Immature natural killer cell (primary cell): ENCODE measurements around the gene PRKN. TPM values are rescaled to one million over a fixed set of nuclear protein-coding genes. Genes with fewer than 3 reads are reported as not detected.

Experiments used
- DNase-seq, 3 donors: peaks; one replicate each; pipeline ENCODE4 v3.0.0; 2022; ENCODE audit warnings: mixed read lengths in 1 of 3
- H3K27ac Mint-ChIP-seq, 6 donors: one replicate each; pipeline ENCODE4 v1.8.0; 2020; ENCODE audit warnings: mixed read lengths in 6 of 6, mild to moderate bottlenecking in 5 of 6, inconsistent platforms in 4 of 6, moderate library complexity in 3 of 6
- H3K27me3 Mint-ChIP-seq, 3 donors: one replicate each; pipeline ENCODE4 v1.8.0; 2020 to 2021; ENCODE audit warnings: low read depth in 3 of 3, mild to moderate bottlenecking in 3 of 3, mixed read lengths in 3 of 3, moderate library complexity in 3 of 3, inconsistent platforms in 1 of 3
- H3K36me3 Mint-ChIP-seq, 3 donors: one replicate each; pipeline ENCODE4 v1.8.0; 2020; ENCODE audit warnings: mixed read lengths in 3 of 3, inconsistent platforms in 2 of 3, mild to moderate bottlenecking in 2 of 3
- H3K4me1 Mint-ChIP-seq, 2 donors: one replicate each; pipeline ENCODE4 v1.8.0; 2020; ENCODE audit warnings: inconsistent platforms in 2 of 2, mild to moderate bottlenecking in 2 of 2, mixed read lengths in 2 of 2, moderate library complexity in 1 of 2
- H3K4me3 Mint-ChIP-seq, 5 donors: one replicate each; pipeline ENCODE4 v1.8.0; 2020; ENCODE audit warnings: mild to moderate bottlenecking in 5 of 5, mixed read lengths in 5 of 5, inconsistent platforms in 3 of 5, moderate library complexity in 3 of 5
- H3K9me3 Mint-ChIP-seq, 6 donors: one replicate each; pipeline ENCODE4 v1.8.0; 2020; ENCODE audit warnings: mild to moderate bottlenecking in 6 of 6, mixed read lengths in 6 of 6, inconsistent platforms in 4 of 6, moderate library complexity in 3 of 6
- polyA plus RNA-seq, 3 donors: library from polyadenylated mRNA; unstranded; fragments of 300-500 nt; fragmentation: Illumina TruSeq; gene quantifications; one replicate each; pipeline ENCODE4 v1.2.3, GENCODE V29; 2021

The PRKN gene
- polyA plus RNA-seq, 3 donors from 2014 or later = 0.37 to 6.4 (median 2.8) TPM

GRCh38 chr6:162088091-162088490, 639.5 kb downstream of the PRKN start:
- H3K4me3 Mint-ChIP-seq = no peak overlapping the region
- peaks cover 0 to 14% (median 5%) of the 10 kb centered on the region in 6 donors for H3K9me3 Mint-ChIP-seq
- H3K4me1 Mint-ChIP-seq = no peaks in the 10 kb centered on the region
- H3K27ac Mint-ChIP-seq = no peak overlapping the region
- no peak for DNase-seq
- H3K27me3 Mint-ChIP-seq = no peaks in the 10 kb centered on the region
- no peaks in the 10 kb centered on the region for H3K36me3 Mint-ChIP-seq

- no peaks in the 10 kb centered on the region for H3K36me3 Mint-ChIP-seq
- H3K9me3 Mint-ChIP-seq = peaks cover 0 to 23% (median 3%) of the 10 kb centered on the region in 6 donors
- no peak for DNase-seq
- H3K27ac Mint-ChIP-seq = no peak overlapping the region
- no peaks in the 10 kb centered on the region for H3K27me3 Mint-ChIP-seq
- no peak overlapping the region for H3K4me3 Mint-ChIP-seq
- H3K4me1 Mint-ChIP-seq = no peaks in the 10 kb centered on the region
Measured at GRCh38 chr6:162085561-162085960, 642.0 kb downstream of the PRKN start.

GRCh38 chr6:162082520-162082919, 645.0 kb downstream of the PRKN start:
- no peak overlapping the region for H3K27ac Mint-ChIP-seq

GRCh38 chr6:162078667-162079066, 648.9 kb downstream of the PRKN start:
- H3K4me3 Mint-ChIP-seq = no peak overlapping the region
- peaks cover 0 to 41% (median 10%) of the 10 kb centered on the region in 6 donors for H3K9me3 Mint-ChIP-seq
- no peak for DNase-seq
- no peaks in the 10 kb centered on the region for H3K27me3 Mint-ChIP-seq
- H3K4me1 Mint-ChIP-seq = no peaks in the 10 kb centered on the region
- H3K36me3 Mint-ChIP-seq = no peaks in the 10 kb centered on the region
- no peak overlapping the region for H3K27ac Mint-ChIP-seq

More at GRCh38 chr6:162082520-162082919, 645.0 kb downstream of the PRKN start:
- Mint-ChIP-seq H3K27me3 (no peaks in the 10 kb centered on the region), H3K4me1 (no peaks in the 10 kb centered on the region), H3K4me3 (no peak overlapping the region), H3K9me3 (peaks cover 0 to 27% (median 9%) of the 10 kb centered on the region in 6 donors), H3K36me3 (no peaks in the 10 kb centered on the region)
- no peak for DNase-seq

GRCh38 chr6:162078126-162078525, 649.4 kb downstream of the PRKN start:
- DNase-seq = no peak
- peaks cover 0 to 41% (median 10%) of the 10 kb centered on the region in 6 donors for H3K9me3 Mint-ChIP-seq
- H3K27me3 Mint-ChIP-seq = no peaks in the 10 kb centered on the region
- no peak overlapping the region for H3K4me3 Mint-ChIP-seq
- no peaks in the 10 kb centered on the region for H3K36me3 Mint-ChIP-seq
- no peaks in the 10 kb centered on the region for H3K4me1 Mint-ChIP-seq
- H3K27ac Mint-ChIP-seq = no peak overlapping the region

GRCh38 chr6:162076816-162077215, 650.8 kb downstream of the PRKN start:
- no peak for DNase-seq

GRCh38 chr6:162074641-162075275, 652.8 kb downstream of the PRKN start:
- H3K27me3 Mint-ChIP-seq = peaks cover 0 to 3% (median 0%) of the 10 kb centered on the region in 3 donors
- DNase-seq = no peak
- no peaks in the 10 kb centered on the region for H3K4me1 Mint-ChIP-seq
- H3K4me3 Mint-ChIP-seq = no peak overlapping the region
- no peak overlapping the region for H3K27ac Mint-ChIP-seq
- peaks cover 3 to 51% (median 13%) of the 10 kb centered on the region in 6 donors for H3K9me3 Mint-ChIP-seq
- H3K36me3 Mint-ChIP-seq = peaks cover 0 to 3% (median 0%) of the 10 kb centered on the region in 3 donors

More at GRCh38 chr6:162076816-162077215, 650.8 kb downstream of the PRKN start:
- no peaks in the 10 kb centered on the region for H3K4me1 Mint-ChIP-seq
- H3K27me3 Mint-ChIP-seq = peaks cover 0 to 3% (median 0%) of the 10 kb centered on the region in 3 donors
- peaks cover 0 to 46% (median 9%) of the 10 kb centered on the region in 6 donors for H3K9me3 Mint-ChIP-seq
- H3K4me3 Mint-ChIP-seq = no peak overlapping the region
- H3K27ac Mint-ChIP-seq = no peak overlapping the region
- H3K36me3 Mint-ChIP-seq = peaks cover 0 to 3% (median 0%) of the 10 kb centered on the region in 3 donors

- Mint-ChIP-seq H3K27me3 (peaks cover 0 to 3% (median 0%) of the 10 kb centered on the region in 3 donors), H3K4me1 (no peaks in the 10 kb centered on the region), H3K4me3 (no peak overlapping the region), H3K9me3 (peaks cover 3 to 52% (median 12%) of the 10 kb centered on the region in 6 donors), H3K36me3 (peaks cover 0 to 3% (median 0%) of the 10 kb centered on the region in 3 donors), H3K27ac (no peak overlapping the region)
- DNase-seq = no peak
Measured at GRCh38 chr6:162070639-162071038, 656.9 kb downstream of the PRKN start.

GRCh38 chr6:162069995-162070394, 657.6 kb downstream of the PRKN start:
- peaks cover 0 to 4% (median 0%) of the 10 kb centered on the region in 3 donors for H3K27me3 Mint-ChIP-seq
- H3K4me3 Mint-ChIP-seq = no peak overlapping the region
- no peak for DNase-seq
- H3K9me3 Mint-ChIP-seq = peaks cover 3 to 49% (median 14%) of the 10 kb centered on the region in 6 donors
- peaks cover 0 to 3% (median 0%) of the 10 kb centered on the region in 3 donors for H3K36me3 Mint-ChIP-seq
- H3K27ac Mint-ChIP-seq = no peak overlapping the region
- no peaks in the 10 kb centered on the region for H3K4me1 Mint-ChIP-seq

GRCh38 chr6:162068340-162068739, 659.2 kb downstream of the PRKN start:
- DNase-seq = no peak
- Mint-ChIP-seq H3K4me1 (no peaks in the 10 kb centered on the region), H3K36me3 (peaks cover 0 to 3% (median 0%) of the 10 kb centered on the region in 3 donors), H3K27ac (no peak overlapping the region), H3K27me3 (peaks cover 0 to 4% (median 0%) of the 10 kb centered on the region in 3 donors), H3K4me3 (no peak overlapping the region), H3K9me3 (peaks cover 3 to 51% (median 12%) of the 10 kb centered on the region in 6 donors)

- DNase-seq = no peak
- no peak overlapping the region for H3K27ac Mint-ChIP-seq
- H3K9me3 Mint-ChIP-seq = peaks cover 0 to 32% (median 6%) of the 10 kb centered on the region in 6 donors
- H3K36me3 Mint-ChIP-seq = peaks cover 0 to 4% (median 0%) of the 10 kb centered on the region in 3 donors
- H3K4me3 Mint-ChIP-seq = no peak overlapping the region
- H3K4me1 Mint-ChIP-seq = no peaks in the 10 kb centered on the region
- H3K27me3 Mint-ChIP-seq = peaks cover 0 to 1% (median 0%) of the 10 kb centered on the region in 3 donors
Measured at GRCh38 chr6:162063666-162064065, 663.9 kb downstream of the PRKN start.

GRCh38 chr6:162058281-162058875, 669.2 kb downstream of the PRKN start:
- H3K27ac Mint-ChIP-seq = no peak overlapping the region
- H3K36me3 Mint-ChIP-seq = peaks cover 0 to 4% (median 0%) of the 10 kb centered on the region in 3 donors
- no peak overlapping the region for H3K4me3 Mint-ChIP-seq
- DNase-seq = no peak
- H3K27me3 Mint-ChIP-seq = no peaks in the 10 kb centered on the region
- peaks cover 0 to 23% (median 4%) of the 10 kb centered on the region in 6 donors for H3K9me3 Mint-ChIP-seq
- no peaks in the 10 kb centered on the region for H3K4me1 Mint-ChIP-seq

GRCh38 chr6:162056745-162057144, 670.8 kb downstream of the PRKN start:
- H3K27ac Mint-ChIP-seq = no peak overlapping the region
- H3K4me3 Mint-ChIP-seq = no peak overlapping the region
- H3K27me3 Mint-ChIP-seq = no peaks in the 10 kb centered on the region
- peaks cover 0 to 4% (median 0%) of the 10 kb centered on the region in 3 donors for H3K36me3 Mint-ChIP-seq
- no peaks in the 10 kb centered on the region for H3K4me1 Mint-ChIP-seq
- H3K9me3 Mint-ChIP-seq = peaks cover 0 to 23% (median 3%) of the 10 kb centered on the region in 6 donors
- DNase-seq = no peak

GRCh38 chr6:162056061-162056460, 671.5 kb downstream of the PRKN start:
- Mint-ChIP-seq H3K27me3 (no peaks in the 10 kb centered on the region), H3K9me3 (peaks cover 0 to 19% (median 3%) of the 10 kb centered on the region in 6 donors), H3K27ac (no peak overlapping the region), H3K36me3 (no peaks in the 10 kb centered on the region), H3K4me1 (no peaks in the 10 kb centered on the region), H3K4me3 (no peak overlapping the region)
- no peak for DNase-seq
